Measurements from ENCODE around the gene CUX1. TPM values are rescaled to one million over a fixed set of nuclear protein-coding genes. Genes with fewer than 3 reads are reported as not detected.
A peak's percentile ranks its signal among the peaks of the same experiment; 100 is the strongest.

Gene CUX1
- total and polyA plus RNA-seq, 2 of the 13 experiments (the other 11 are each of a cell fraction or from before 2014, with no cell fraction given) = 13.7 to 14.9 TPM

DNA sequence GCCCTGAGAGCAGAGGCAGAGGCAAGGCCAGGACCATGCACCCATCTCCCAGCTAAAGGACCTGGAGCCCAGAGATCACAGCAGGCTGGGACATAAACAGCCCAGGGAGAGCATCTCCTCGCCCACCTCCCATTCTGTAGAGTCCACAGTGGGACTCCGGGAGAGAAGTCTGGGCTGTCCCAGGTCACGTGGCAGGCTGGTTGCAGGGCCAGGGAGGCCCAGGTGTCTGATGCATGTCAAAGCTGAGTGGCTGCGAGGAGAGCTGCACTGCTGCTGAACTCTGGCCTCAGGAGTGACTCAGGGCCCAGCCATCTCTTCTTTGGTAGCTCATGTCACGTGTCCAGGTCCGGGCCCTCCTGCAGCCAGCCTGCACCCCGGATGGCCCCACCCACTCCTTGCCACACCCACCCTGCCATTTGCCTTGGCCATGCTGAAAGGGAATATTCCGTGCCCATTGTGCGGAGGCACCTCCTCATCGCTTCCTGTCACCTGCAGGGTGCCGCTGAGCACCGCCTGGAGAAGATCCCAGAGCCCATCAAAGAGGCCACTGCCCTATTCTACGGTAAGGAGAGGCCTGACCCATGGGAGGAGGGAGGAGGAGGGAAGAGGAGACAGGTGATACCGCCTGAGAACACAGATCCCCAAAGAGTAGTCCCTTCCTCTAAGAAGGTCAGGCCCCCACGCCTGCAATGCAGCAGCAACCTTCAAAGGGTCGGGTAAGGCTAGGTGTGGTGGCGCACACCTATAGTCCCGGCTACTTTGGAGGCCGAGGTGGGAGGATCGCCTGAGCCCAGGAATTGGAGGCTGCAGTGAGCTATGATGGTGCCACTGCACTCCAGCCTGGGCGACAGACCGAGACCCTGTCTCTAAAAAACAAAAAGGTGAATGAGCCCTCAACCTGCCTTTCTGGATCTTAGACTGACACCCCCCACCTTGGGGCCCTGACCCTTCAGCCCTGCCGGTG lies 456.6 kb downstream of the CUX1 start (continued):
- TF ChIP-seq ATRX (CRISPR knock-in tag; IDR thresholded peaks at IDR 0.05; ENCODE audit: borderline replicate concordance) (no peak), RBM22 (optimal IDR thresholded peaks at IDR 0.05; ENCODE audit: low read length) (no peak), FOXM1 (CRISPR knock-in tag; IDR thresholded peaks at IDR 0.05) (no peak), FOXK1 (CRISPR knock-in tag; IDR thresholded peaks at IDR 0.05; ENCODE audit: borderline replicate concordance, low read depth) (0 out of 2 replicates have a peak, but pooled peaks have one; percentile 24), TBL1XR1 (IDR thresholded peaks at IDR 0.05; ENCODE audit: borderline replicate concordance, low read length, partially characterized antibody) (peak; percentile 10), ZFP82 (CRISPR knock-in tag; IDR thresholded peaks at IDR 0.05; ENCODE audit: borderline replicate concordance) (no peak), SATB2 (CRISPR knock-in tag; IDR thresholded peaks at IDR 0.05) (no peak), GLI4 (CRISPR knock-in tag; IDR thresholded peaks at IDR 0.05; ENCODE audit: borderline replicate concordance) (no peak), SNAPC2 (CRISPR knock-in tag; IDR thresholded peaks at IDR 0.05) (no peak), U2AF2 (IDR thresholded peaks at IDR 0.05; ENCODE audit: low read depth, low read length) (no peak), RAD51 (IDR thresholded peaks at IDR 0.05; ENCODE audit: borderline replicate concordance) (peak; percentile 96), ZBTB21 (CRISPR knock-in tag; IDR thresholded peaks at IDR 0.05) (no peak), HNRNPK (IDR thresholded peaks at IDR 0.05; ENCODE audit: low read depth, low read length, poor library complexity, severe bottlenecking) (no peak), ZNF343 (CRISPR knock-in tag; IDR thresholded peaks at IDR 0.05) (0 out of 2 replicates have a peak, but pooled peaks have one; percentile 87), ZZZ3 (CRISPR knock-in tag; IDR thresholded peaks at IDR 0.05; ENCODE audit: borderline replicate concordance) (no peak), ZSCAN22 (CRISPR knock-in tag; IDR thresholded peaks at IDR 0.05) (no peak), PAWR (CRISPR knock-in tag; IDR thresholded peaks at IDR 0.05; ENCODE audit: borderline replicate concordance) (no peak)
- TF ChIP-seq, protein P1, sequence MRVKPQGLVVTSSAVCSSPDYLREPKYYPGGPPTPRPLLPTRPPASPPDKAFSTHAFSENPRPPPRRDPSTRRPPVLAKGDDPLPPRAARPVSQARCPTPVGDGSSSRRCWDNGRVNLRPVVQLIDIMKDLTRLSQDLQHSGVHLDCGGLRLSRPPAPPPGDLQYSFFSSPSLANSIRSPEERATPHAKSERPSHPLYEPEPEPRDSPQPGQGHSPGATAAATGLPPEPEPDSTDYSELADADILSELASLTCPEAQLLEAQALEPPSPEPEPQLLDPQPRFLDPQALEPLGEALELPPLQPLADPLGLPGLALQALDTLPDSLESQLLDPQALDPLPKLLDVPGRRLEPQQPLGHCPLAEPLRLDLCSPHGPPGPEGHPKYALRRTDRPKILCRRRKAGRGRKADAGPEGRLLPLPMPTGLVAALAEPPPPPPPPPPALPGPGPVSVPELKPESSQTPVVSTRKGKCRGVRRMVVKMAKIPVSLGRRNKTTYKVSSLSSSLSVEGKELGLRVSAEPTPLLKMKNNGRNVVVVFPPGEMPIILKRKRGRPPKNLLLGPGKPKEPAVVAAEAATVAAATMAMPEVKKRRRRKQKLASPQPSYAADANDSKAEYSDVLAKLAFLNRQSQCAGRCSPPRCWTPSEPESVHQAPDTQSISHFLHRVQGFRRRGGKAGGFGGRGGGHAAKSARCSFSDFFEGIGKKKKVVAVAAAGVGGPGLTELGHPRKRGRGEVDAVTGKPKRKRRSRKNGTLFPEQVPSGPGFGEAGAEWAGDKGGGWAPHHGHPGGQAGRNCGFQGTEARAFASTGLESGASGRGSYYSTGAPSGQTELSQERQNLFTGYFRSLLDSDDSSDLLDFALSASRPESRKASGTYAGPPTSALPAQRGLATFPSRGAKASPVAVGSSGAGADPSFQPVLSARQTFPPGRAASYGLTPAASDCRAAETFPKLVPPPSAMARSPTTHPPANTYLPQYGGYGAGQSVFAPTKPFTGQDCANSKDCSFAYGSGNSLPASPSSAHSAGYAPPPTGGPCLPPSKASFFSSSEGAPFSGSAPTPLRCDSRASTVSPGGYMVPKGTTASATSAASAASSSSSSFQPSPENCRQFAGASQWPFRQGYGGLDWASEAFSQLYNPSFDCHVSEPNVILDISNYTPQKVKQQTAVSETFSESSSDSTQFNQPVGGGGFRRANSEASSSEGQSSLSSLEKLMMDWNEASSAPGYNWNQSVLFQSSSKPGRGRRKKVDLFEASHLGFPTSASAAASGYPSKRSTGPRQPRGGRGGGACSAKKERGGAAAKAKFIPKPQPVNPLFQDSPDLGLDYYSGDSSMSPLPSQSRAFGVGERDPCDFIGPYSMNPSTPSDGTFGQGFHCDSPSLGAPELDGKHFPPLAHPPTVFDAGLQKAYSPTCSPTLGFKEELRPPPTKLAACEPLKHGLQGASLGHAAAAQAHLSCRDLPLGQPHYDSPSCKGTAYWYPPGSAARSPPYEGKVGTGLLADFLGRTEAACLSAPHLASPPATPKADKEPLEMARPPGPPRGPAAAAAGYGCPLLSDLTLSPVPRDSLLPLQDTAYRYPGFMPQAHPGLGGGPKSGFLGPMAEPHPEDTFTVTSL (CRISPR knock-in tag; IDR thresholded peaks at IDR 0.05; ENCODE audit: borderline replicate concordance) = no peak
- TF ChIP-seq, protein P2, sequence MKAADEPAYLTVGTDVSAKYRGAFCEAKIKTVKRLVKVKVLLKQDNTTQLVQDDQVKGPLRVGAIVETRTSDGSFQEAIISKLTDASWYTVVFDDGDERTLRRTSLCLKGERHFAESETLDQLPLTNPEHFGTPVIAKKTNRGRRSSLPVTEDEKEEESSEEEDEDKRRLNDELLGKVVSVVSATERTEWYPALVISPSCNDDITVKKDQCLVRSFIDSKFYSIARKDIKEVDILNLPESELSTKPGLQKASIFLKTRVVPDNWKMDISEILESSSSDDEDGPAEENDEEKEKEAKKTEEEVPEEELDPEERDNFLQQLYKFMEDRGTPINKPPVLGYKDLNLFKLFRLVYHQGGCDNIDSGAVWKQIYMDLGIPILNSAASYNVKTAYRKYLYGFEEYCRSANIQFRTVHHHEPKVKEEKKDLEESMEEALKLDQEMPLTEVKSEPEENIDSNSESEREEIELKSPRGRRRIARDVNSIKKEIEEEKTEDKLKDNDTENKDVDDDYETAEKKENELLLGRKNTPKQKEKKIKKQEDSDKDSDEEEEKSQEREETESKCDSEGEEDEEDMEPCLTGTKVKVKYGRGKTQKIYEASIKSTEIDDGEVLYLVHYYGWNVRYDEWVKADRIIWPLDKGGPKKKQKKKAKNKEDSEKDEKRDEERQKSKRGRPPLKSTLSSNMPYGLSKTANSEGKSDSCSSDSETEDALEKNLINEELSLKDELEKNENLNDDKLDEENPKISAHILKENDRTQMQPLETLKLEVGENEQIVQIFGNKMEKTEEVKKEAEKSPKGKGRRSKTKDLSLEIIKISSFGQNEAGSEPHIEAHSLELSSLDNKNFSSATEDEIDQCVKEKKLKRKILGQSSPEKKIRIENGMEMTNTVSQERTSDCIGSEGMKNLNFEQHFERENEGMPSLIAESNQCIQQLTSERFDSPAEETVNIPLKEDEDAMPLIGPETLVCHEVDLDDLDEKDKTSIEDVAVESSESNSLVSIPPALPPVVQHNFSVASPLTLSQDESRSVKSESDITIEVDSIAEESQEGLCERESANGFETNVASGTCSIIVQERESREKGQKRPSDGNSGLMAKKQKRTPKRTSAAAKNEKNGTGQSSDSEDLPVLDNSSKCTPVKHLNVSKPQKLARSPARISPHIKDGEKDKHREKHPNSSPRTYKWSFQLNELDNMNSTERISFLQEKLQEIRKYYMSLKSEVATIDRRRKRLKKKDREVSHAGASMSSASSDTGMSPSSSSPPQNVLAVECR (CRISPR knock-in tag; IDR thresholded peaks at IDR 0.05; ENCODE audit: borderline replicate concordance) = peak; percentile 79; the same call in 1 of the 2 replicates
